ENCODE measurements around the gene DNAJA2.

Gene DNAJA2

DNA sequence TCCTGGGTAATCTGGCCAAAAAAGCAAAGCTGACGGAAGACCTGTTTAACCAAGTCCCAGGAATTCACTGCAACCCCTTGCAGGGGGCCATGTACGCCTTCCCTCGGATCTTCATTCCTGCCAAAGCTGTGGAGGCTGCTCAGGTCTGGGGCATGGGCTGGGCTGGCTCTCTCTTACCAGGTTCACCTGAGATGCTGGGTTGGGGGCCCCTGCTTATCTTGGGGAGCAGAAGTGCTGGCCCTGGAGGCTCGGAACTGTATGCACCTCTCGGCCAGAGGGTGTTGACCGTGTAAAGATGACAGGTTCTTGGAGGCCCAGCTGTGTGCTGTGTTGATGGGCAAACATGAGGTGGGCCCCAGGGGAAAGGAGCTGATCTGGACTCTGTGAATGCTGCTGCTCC, 49.1 kb downstream of the DNAJA2 start:
- Histone ChIP-seq H3K36me3 (replicated peaks) (peaks cover 10% of the 10 kb centered on the region), H3K27me3 (replicated peaks) (no peaks in the 10 kb centered on the region), H3K27ac (no peak overlapping the region), H3K4me3 (ENCODE audit: low read depth, low read length) (no peak overlapping the region)
- no peak for DNase-seq
- TF ChIP-seq, protein P1, sequence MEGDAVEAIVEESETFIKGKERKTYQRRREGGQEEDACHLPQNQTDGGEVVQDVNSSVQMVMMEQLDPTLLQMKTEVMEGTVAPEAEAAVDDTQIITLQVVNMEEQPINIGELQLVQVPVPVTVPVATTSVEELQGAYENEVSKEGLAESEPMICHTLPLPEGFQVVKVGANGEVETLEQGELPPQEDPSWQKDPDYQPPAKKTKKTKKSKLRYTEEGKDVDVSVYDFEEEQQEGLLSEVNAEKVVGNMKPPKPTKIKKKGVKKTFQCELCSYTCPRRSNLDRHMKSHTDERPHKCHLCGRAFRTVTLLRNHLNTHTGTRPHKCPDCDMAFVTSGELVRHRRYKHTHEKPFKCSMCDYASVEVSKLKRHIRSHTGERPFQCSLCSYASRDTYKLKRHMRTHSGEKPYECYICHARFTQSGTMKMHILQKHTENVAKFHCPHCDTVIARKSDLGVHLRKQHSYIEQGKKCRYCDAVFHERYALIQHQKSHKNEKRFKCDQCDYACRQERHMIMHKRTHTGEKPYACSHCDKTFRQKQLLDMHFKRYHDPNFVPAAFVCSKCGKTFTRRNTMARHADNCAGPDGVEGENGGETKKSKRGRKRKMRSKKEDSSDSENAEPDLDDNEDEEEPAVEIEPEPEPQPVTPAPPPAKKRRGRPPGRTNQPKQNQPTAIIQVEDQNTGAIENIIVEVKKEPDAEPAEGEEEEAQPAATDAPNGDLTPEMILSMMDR (IDR thresholded peaks at IDR 0.05; ENCODE audit: low read depth, low read length, missing control alignments) = no peak
- in situ Hi-C loops (cut with HindIII; ENCODE audit: low pct_ligation_motif_present, low sequenced_read_pairs) = no loop called here

DNA sequence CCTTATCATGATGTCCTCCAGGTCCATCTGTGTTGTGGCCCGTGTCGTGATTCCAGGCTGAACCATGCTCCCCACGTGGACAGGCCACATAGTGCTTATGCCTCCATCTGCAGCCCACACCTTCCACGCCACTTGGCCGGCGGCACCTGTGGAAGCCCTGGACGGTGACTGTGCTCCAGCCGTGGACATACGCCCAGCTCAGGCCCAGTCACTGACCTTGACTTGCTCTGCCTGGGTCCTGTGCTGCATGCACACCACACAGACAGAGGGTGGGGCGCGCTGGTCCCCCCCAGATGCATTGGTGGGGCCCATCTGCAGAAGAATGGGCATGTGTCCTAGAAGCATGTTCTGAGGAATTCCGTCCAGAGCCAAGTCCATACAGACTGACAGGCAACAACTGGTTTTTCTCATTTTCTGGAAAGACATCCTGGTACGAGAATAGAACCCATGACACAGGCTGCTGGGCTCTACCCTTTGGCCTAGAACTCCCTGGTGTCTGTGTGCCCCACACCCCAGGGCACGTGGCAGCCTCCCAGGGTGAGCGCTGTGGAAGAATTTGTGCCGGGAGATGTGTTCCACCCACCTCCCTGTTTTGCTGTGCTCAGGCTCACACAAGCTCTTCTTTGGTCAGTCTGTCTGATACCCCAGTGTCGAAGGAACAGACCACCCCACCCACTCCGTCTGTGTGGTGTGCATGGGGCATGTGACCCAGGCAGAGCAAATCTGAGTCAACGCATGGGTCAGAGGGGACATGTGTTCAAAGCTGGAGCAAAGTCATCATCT, 49.8 kb downstream of the DNAJA2 start:
- Histone ChIP-seq H3K4me3 (ENCODE audit: low read depth, low read length) (no peak overlapping the region), H3K27me3 (replicated peaks) (no peaks in the 10 kb centered on the region), H3K36me3 (replicated peaks) (peaks cover 8% of the 10 kb centered on the region), H3K27ac (no peak overlapping the region)
- in situ Hi-C loops (cut with HindIII; ENCODE audit: low pct_ligation_motif_present, low sequenced_read_pairs) = no loop called here
- TF ChIP-seq, protein P1 (IDR thresholded peaks at IDR 0.05; ENCODE audit: low read depth, low read length, missing control alignments) = no peak
- DNase-seq = no peak

DNA sequence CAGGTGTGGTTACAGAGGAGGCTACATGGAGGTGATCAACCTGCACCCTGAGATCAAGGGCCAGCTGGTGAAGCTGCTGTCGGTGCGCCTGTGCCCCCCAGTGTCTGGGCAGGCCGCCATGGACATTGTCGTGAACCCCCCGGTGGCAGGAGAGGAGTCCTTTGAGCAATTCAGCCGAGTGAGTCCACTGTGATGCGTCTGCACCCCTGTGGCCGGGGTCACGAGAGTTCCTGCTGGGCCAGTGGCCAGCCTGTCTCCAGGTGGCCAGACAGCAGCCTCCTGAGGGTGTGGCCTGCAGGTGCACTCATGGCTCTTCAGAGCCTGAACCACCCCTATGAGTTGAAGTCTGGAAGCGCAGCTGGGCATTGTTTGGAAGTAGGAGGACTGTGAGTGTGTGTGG, 51.2 kb downstream of the DNAJA2 start:
- H3K36me3 ChIP-seq (replicated peaks) = peaks cover 8% of the 10 kb centered on the region
- no peaks in the 10 kb centered on the region for H3K27me3 ChIP-seq (replicated peaks)
- H3K27ac ChIP-seq = no peak overlapping the region
- TF ChIP-seq, protein P1 (IDR thresholded peaks at IDR 0.05; ENCODE audit: low read depth, low read length, missing control alignments) = no peak
- no peak for DNase-seq
- H3K4me3 ChIP-seq (ENCODE audit: low read depth, low read length) = no peak overlapping the region
- in situ Hi-C loops (cut with HindIII; ENCODE audit: low pct_ligation_motif_present, low sequenced_read_pairs) = no loop called here

DNA sequence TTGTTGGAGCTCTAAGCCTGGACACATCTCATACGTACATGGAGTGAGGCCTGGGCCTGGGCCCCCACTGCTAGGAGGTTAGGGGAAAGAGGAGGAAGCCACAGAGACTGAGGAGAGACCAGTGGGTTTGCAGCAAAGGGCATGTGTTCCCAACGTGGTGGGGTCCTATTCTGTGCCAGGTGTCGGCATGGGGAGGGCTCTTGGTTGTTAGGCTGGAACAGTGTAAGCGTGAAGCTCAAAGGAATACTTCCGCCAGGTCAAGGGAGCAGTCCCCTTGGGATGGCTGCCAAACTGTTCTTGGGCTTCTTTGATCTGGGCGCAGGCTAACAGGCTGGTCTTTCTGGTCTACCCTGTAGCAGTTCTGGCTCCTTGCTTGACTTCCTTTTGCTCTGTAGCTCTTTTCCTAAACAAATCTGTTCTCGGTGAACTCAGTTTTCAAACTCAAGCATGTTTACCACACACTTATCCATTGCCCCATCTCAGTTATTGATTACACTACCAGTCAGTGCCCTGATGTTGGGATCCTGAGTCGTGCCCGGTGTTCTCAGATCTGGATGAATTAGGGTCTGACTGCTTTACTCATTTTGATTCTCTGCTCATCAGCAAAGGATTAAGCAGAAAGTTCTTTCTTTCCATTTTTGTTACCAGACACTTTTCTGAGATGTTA, 52.9 kb downstream of the DNAJA2 start:
- TF ChIP-seq, protein P1 (IDR thresholded peaks at IDR 0.05; ENCODE audit: low read depth, low read length, missing control alignments) = no peak
- no peaks in the 10 kb centered on the region for H3K27me3 ChIP-seq (replicated peaks)
- in situ Hi-C loops (cut with HindIII; ENCODE audit: low pct_ligation_motif_present, low sequenced_read_pairs) = no loop called here
- H3K27ac ChIP-seq = no peak overlapping the region
- H3K36me3 ChIP-seq (replicated peaks) = peaks cover 10% of the 10 kb centered on the region
- no peak overlapping the region for H3K4me3 ChIP-seq (ENCODE audit: low read depth, low read length)
- no peak for DNase-seq

- DNase-seq = no peak
- Histone ChIP-seq H3K27ac (no peak overlapping the region), H3K27me3 (replicated peaks) (no peaks in the 10 kb centered on the region), H3K4me3 (ENCODE audit: low read depth, low read length) (no peak overlapping the region), H3K36me3 (replicated peaks) (peaks cover 9% of the 10 kb centered on the region)
- in situ Hi-C loops (cut with HindIII; ENCODE audit: low pct_ligation_motif_present, low sequenced_read_pairs) = no loop called here
- TF ChIP-seq, protein P1 (IDR thresholded peaks at IDR 0.05; ENCODE audit: low read depth, low read length, missing control alignments) = no peak
These were observed 54.3 kb downstream of the DNAJA2 start for GRCh38 chr16:46918905-46919792.

Data from brain microvascular endothelial cell (primary cell).